Measurements from ENCODE around the gene APOBEC3A. TPM values are rescaled to one million over a fixed set of nuclear protein-coding genes. Genes with fewer than 3 reads are reported as not detected.

The APOBEC3A gene
- total and polyA plus RNA-seq, 7 experiments from 2014 or later: 0.13 to 79.1 (median 15.7) TPM; not detected in 4

DNA sequence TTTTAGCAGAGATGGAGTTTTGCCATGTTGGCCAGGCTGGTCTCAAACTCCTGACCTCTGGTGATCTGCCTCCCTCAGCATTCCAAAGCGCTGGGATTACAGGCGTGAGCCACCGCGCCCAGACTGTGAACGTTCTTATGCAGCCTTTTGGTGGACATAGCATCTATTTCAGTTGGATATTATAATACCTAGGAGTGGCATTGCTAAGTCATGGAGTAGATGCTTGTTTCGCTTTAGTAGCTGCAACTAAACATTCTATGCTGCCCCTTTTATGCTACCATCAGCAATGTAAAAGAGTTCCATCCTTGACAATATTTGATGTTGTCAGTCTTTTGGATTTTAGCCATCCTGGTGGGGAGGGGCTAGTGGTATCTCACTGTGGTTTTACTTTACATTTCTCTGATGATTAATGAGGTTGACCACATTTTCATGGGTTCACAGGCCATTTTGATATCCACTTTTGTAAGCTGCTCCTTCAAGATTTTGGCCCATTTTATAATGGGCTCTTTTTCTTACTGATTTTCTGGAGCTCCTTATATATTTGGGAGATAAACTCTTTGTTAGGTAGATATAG lies 16.5 kb upstream of the APOBEC3A start:
- Histone ChIP-seq H3K4me3 (ENCODE audit: low read length) (no peak overlapping the region), H3K36me3 (ENCODE audit: control insufficient read depth in 2 of 3, insufficient read depth in 3 of 3, low read length in 3 of 3) (no peaks in the 10 kb centered on the region), H3K27ac (ENCODE audit: low read depth, low read length) (no peak overlapping the region), H3K9me3 (ENCODE audit: control insufficient read depth in 2 of 3, low read length in 3 of 3) (no peaks in the 10 kb centered on the region), H3K27me3 (ENCODE audit: control insufficient read depth in 2 of 2, insufficient read depth in 2 of 2, low read length in 2 of 2) (peaks cover 0 to 6% of the 10 kb centered on the region in 2 donors), H3K4me1 (ENCODE audit: control insufficient read depth in 2 of 2, insufficient read depth in 2 of 2, low read length in 2 of 2) (peaks cover 9 to 10% of the 10 kb centered on the region in 2 donors)
- ChIA-PET POLR2A (no interaction called here), CTCF (interaction anchor here (0.5 to 2.2 kb wide), 4 partner anchors 62 to 1078 kb away, joined by 3 to 6 read pairs (median 4); partner anchors contain the start of gene RPL3)
- ATAC-seq: no peak
- peaks cover 0 to 3% (median 0%) of the 10 kb centered on the region in 11 donors for H3K9me3 Mint-ChIP-seq
- intact Hi-C loops (cut with micrococcal nuclease): loop anchor here in 1 of 2 donors (1.0 kb wide), 1 partner anchor 44 kb away; no protein-coding TSS in a partner anchor
- H3K27me3 Mint-ChIP-seq: peaks cover 11 to 50% (median 36%) of the 10 kb centered on the region in 5 donors
- H3K4me3 Mint-ChIP-seq: peak overlapping the region in 4 of 10 donors; percentile 65 to 89 (median 79)
- H3K27ac Mint-ChIP-seq: peak overlapping the region in 1 of 9 donors; percentile 89
- DNase-seq: no peak
- H3K4me1 Mint-ChIP-seq: peaks cover 16 to 39% (median 22%) of the 10 kb centered on the region in 7 donors
- H3K36me3 Mint-ChIP-seq: peaks cover 0 to 2% (median 0%) of the 10 kb centered on the region in 5 donors

DNA sequence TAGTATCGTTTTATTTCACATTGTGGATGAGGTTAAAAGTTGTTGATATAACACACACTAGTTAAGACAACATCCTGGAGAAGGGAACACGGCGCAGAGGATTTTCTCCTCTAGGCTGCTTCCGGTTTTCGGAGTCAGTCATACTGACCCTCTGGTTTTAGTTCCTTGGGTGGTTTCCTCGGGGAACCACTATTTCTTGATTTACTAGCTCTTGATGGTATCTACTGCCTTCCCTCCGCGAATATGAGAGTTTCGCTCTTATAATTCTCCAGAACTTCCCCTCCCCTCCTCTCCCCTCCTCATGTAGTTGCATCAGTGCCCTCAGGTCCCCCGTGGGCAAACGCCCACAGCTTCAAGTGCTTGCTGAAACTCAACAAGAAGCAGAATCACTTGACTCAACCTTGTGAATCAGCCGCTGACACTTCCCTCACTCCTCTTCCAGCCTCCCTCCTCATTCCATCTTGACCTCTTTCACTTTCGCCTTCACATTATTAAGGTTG lies 15.9 kb upstream of the APOBEC3A start:
- Histone ChIP-seq H3K4me1 (ENCODE audit: control insufficient read depth in 2 of 2, insufficient read depth in 2 of 2, low read length in 2 of 2) (peaks cover 9 to 10% of the 10 kb centered on the region in 2 donors), H3K9me3 (ENCODE audit: control insufficient read depth in 2 of 3, low read length in 3 of 3) (no peaks in the 10 kb centered on the region), H3K27ac (ENCODE audit: low read depth, low read length) (no peak overlapping the region), H3K4me3 (ENCODE audit: low read length) (peak overlapping the region; percentile 38), H3K27me3 (ENCODE audit: control insufficient read depth in 2 of 2, insufficient read depth in 2 of 2, low read length in 2 of 2) (peaks cover 0 to 6% of the 10 kb centered on the region in 2 donors), H3K36me3 (ENCODE audit: control insufficient read depth in 2 of 3, insufficient read depth in 3 of 3, low read length in 3 of 3) (no peaks in the 10 kb centered on the region)
- H3K36me3 Mint-ChIP-seq: peaks cover 0 to 2% (median 0%) of the 10 kb centered on the region in 5 donors
- POLR2A ChIA-PET: no interaction called here
- CTCF ChIA-PET: interaction anchor here (2.2 kb wide), 1 partner anchor 61 kb away, joined by 6 read pairs; no protein-coding TSS in a partner anchor
- peaks cover 16 to 42% (median 22%) of the 10 kb centered on the region in 7 donors for H3K4me1 Mint-ChIP-seq
- DNase-seq: peak in 1 of 9 donors; percentile 68
- H3K9me3 Mint-ChIP-seq: peaks cover 0 to 3% (median 0%) of the 10 kb centered on the region in 11 donors
- peak overlapping the region in 3 of 9 donors; percentile 5 to 89 (median 36) for H3K27ac Mint-ChIP-seq
- intact Hi-C loops (cut with micrococcal nuclease): loop anchor here in 1 of 2 donors (1.0 kb wide), 1 partner anchor 44 kb away; no protein-coding TSS in a partner anchor
- ATAC-seq: peak; percentile 86
- peak overlapping the region in 9 of 10 donors; percentile 65 to 89 (median 77) for H3K4me3 Mint-ChIP-seq
- peaks cover 17 to 52% (median 42%) of the 10 kb centered on the region in 5 donors for H3K27me3 Mint-ChIP-seq

DNA sequence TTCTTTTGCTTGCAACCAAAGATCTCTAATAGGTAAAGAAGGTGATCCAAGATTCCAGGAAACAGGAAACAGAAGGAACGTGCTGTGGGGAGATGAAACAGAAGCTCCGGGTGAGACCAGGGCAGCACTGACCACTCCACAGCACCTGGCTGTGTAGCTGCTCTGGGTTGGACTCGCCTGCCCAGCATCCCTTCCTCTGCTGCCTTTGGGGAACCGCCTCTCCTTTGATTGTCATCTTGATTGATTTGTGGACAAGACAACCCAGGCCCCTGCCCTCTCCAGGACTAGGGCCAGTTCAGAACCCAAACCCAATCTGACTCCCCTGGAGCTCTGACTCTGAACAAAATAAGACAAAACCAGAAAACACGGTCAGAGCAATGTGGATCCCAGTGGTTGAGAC lies 14.7 kb upstream of the APOBEC3A start:
- H3K4me3 ChIP-seq (ENCODE audit: low read length): no peak overlapping the region
- peak overlapping the region in 2 of 10 donors; percentile 24 to 34 for H3K4me3 Mint-ChIP-seq
- intact Hi-C loops (cut with micrococcal nuclease): no loop called here

DNA sequence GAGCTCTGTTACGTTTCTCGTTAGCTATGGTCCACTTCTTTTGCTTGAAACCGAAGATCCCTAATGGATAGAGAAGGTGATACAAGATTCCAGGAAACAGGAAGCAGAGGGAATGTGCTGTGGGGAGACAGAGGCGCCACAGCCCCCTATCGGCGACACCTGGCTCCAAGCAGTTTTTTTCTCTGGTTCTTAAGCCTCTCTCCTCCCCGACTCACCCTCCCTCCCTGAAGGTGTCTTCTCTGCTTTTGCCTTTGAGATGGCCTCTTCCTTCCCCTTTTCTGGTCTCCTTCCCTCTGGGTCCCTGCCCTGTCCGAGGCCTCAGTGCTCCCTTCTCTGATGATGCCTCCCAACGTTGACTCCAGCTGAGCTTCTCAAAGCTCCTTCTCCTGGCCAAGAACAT lies 14.2 kb upstream of the APOBEC3A start:
- Histone ChIP-seq H3K9me3 (ENCODE audit: control insufficient read depth in 2 of 3, low read length in 3 of 3) (no peaks in the 10 kb centered on the region), H3K36me3 (ENCODE audit: control insufficient read depth in 2 of 3, insufficient read depth in 3 of 3, low read length in 3 of 3) (no peaks in the 10 kb centered on the region), H3K27ac (ENCODE audit: low read depth, low read length) (no peak overlapping the region), H3K27me3 (ENCODE audit: control insufficient read depth in 2 of 2, insufficient read depth in 2 of 2, low read length in 2 of 2) (peaks cover 0 to 6% of the 10 kb centered on the region in 2 donors), H3K4me1 (ENCODE audit: control insufficient read depth in 2 of 2, insufficient read depth in 2 of 2, low read length in 2 of 2) (peaks cover 9 to 10% of the 10 kb centered on the region in 2 donors), H3K4me3 (ENCODE audit: low read length) (no peak overlapping the region)
- DNase-seq (no peak), ATAC-seq (peak; percentile 36)
- H3K9me3 Mint-ChIP-seq: peaks cover 0 to 3% (median 0%) of the 10 kb centered on the region in 11 donors
- CTCF ChIA-PET: interaction anchor here (2.2 kb wide), 1 partner anchor 60 kb away, joined by 6 read pairs; no protein-coding TSS in a partner anchor
- peak overlapping the region in 1 of 10 donors; percentile 34 for H3K4me3 Mint-ChIP-seq
- intact Hi-C loops (cut with micrococcal nuclease): no loop called here
- H3K27me3 Mint-ChIP-seq: peaks cover 31 to 63% (median 56%) of the 10 kb centered on the region in 5 donors
- H3K36me3 Mint-ChIP-seq: peaks cover 0 to 2% (median 0%) of the 10 kb centered on the region in 5 donors
- H3K27ac Mint-ChIP-seq: peak overlapping the region in 3 of 9 donors; percentile 9 to 56 (median 32)
- POLR2A ChIA-PET: interaction anchor here (1.0 kb wide), 1 partner anchor 206 kb away, joined by 3 read pairs; no protein-coding TSS in a partner anchor
- H3K4me1 Mint-ChIP-seq: peaks cover 16 to 45% (median 22%) of the 10 kb centered on the region in 7 donors

More for the DNA sequence above, 14.7 kb upstream of the APOBEC3A start:
- H3K36me3 ChIP-seq (ENCODE audit: control insufficient read depth in 2 of 3, insufficient read depth in 3 of 3, low read length in 3 of 3): no peaks in the 10 kb centered on the region
- ATAC-seq (no peak), DNase-seq (no peak)
- CTCF ChIA-PET: interaction anchor here (2.2 kb wide), 1 partner anchor 60 kb away, joined by 6 read pairs; no protein-coding TSS in a partner anchor
- Mint-ChIP-seq H3K9me3 (peaks cover 0 to 3% (median 0%) of the 10 kb centered on the region in 11 donors), H3K36me3 (peaks cover 0 to 2% (median 0%) of the 10 kb centered on the region in 5 donors), H3K4me1 (peaks cover 16 to 45% (median 22%) of the 10 kb centered on the region in 7 donors), H3K27ac (no peak overlapping the region), H3K27me3 (peaks cover 28 to 62% (median 53%) of the 10 kb centered on the region in 5 donors)
- H3K27me3 ChIP-seq (ENCODE audit: control insufficient read depth in 2 of 2, insufficient read depth in 2 of 2, low read length in 2 of 2): peaks cover 0 to 6% of the 10 kb centered on the region in 2 donors
- POLR2A ChIA-PET: no interaction called here
- peaks cover 9 to 10% of the 10 kb centered on the region in 2 donors for H3K4me1 ChIP-seq (ENCODE audit: control insufficient read depth in 2 of 2, insufficient read depth in 2 of 2, low read length in 2 of 2)
- H3K27ac ChIP-seq (ENCODE audit: low read depth, low read length): no peak overlapping the region
- H3K9me3 ChIP-seq (ENCODE audit: control insufficient read depth in 2 of 3, low read length in 3 of 3): no peaks in the 10 kb centered on the region

DNA sequence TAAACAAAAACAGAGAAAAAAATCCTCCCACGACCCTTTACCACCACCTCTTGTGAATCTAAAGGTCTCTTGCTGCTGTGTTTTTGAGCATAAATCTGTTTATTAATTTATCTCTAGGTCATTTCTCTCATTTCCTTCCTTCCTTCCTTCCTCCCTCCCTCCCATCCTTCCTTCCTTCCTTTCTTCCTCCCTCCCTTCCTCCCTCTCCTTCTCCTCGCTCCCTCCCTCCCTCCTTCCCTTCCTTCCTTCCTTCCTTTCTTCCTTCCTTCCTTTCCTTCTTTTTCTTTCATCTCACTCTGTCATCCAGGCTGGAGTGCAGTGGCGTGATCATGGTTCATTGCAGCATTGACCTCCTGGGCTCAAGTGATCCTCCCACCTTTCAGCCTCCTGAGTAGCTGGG lies 13.5 kb upstream of the APOBEC3A start:
- Histone ChIP-seq H3K36me3 (ENCODE audit: control insufficient read depth in 2 of 3, insufficient read depth in 3 of 3, low read length in 3 of 3) (no peaks in the 10 kb centered on the region), H3K4me3 (ENCODE audit: low read length) (no peak overlapping the region), H3K9me3 (ENCODE audit: control insufficient read depth in 2 of 3, low read length in 3 of 3) (no peaks in the 10 kb centered on the region), H3K27ac (ENCODE audit: low read depth, low read length) (no peak overlapping the region), H3K4me1 (ENCODE audit: control insufficient read depth in 2 of 2, insufficient read depth in 2 of 2, low read length in 2 of 2) (peaks cover 9 to 10% of the 10 kb centered on the region in 2 donors), H3K27me3 (ENCODE audit: control insufficient read depth in 2 of 2, insufficient read depth in 2 of 2, low read length in 2 of 2) (peaks cover 0 to 6% of the 10 kb centered on the region in 2 donors)
- DNase-seq (no peak), ATAC-seq (no peak)
- Mint-ChIP-seq H3K4me3 (peak overlapping the region in 1 of 10 donors; percentile 38), H3K36me3 (peaks cover 0 to 2% (median 0%) of the 10 kb centered on the region in 5 donors), H3K9me3 (peaks cover 0 to 3% (median 0%) of the 10 kb centered on the region in 11 donors), H3K4me1 (peaks cover 16 to 45% (median 22%) of the 10 kb centered on the region in 7 donors), H3K27me3 (peaks cover 29 to 64% (median 56%) of the 10 kb centered on the region in 5 donors), H3K27ac (peak overlapping the region in 2 of 9 donors; percentile 9 to 61)
- intact Hi-C loops (cut with micrococcal nuclease): no loop called here
- ChIA-PET POLR2A (interaction anchor here (1.0 kb wide), 1 partner anchor 205 kb away, joined by 3 read pairs; no protein-coding TSS in a partner anchor), CTCF (no interaction called here)

DNA sequence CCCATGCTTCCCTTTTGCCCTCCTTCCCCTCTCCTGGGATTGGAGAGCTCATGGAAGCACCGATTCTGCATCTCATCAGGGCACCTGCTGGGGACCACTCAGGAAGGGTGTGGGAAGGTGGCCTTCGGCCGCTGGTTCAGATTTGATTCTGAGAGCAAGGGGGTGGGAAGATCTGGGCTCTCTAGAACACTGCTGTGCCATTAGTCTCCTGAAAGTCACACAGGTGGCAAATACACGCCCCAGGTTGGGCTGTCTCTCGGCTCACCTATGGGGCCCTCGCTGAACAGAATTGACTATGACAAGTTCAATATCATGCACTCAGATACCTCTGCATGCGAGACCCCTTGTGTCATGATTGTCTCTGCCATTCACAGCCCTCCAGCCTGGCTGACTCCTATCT lies 12.8 kb upstream of the APOBEC3A start:
- DNase-seq: no peak

More for the DNA sequence above, 12.8 kb upstream of the APOBEC3A start:
- Mint-ChIP-seq H3K36me3 (peaks cover 0 to 2% (median 0%) of the 10 kb centered on the region in 5 donors), H3K4me3 (no peak overlapping the region), H3K4me1 (peaks cover 16 to 45% (median 22%) of the 10 kb centered on the region in 7 donors), H3K27ac (no peak overlapping the region), H3K9me3 (peaks cover 0 to 3% (median 0%) of the 10 kb centered on the region in 11 donors), H3K27me3 (peaks cover 26 to 64% (median 56%) of the 10 kb centered on the region in 5 donors)
- H3K9me3 ChIP-seq (ENCODE audit: control insufficient read depth in 2 of 3, low read length in 3 of 3): no peaks in the 10 kb centered on the region
- H3K27ac ChIP-seq (ENCODE audit: low read depth, low read length): no peak overlapping the region
- no peak overlapping the region for H3K4me3 ChIP-seq (ENCODE audit: low read length)
- intact Hi-C loops (cut with micrococcal nuclease): no loop called here
- peaks cover 0 to 6% of the 10 kb centered on the region in 2 donors for H3K27me3 ChIP-seq (ENCODE audit: control insufficient read depth in 2 of 2, insufficient read depth in 2 of 2, low read length in 2 of 2)
- no peaks in the 10 kb centered on the region for H3K36me3 ChIP-seq (ENCODE audit: control insufficient read depth in 2 of 3, insufficient read depth in 3 of 3, low read length in 3 of 3)
- ChIA-PET CTCF (no interaction called here), POLR2A (no interaction called here)
- no peak for ATAC-seq
- peaks cover 9 to 10% of the 10 kb centered on the region in 2 donors for H3K4me1 ChIP-seq (ENCODE audit: control insufficient read depth in 2 of 2, insufficient read depth in 2 of 2, low read length in 2 of 2)
